ENCODE measurements around the gene RASAL3. TPM values are rescaled to one million over a fixed set of nuclear protein-coding genes. Genes with fewer than 3 reads are reported as not detected.

Gene RASAL3
- total and polyA plus RNA-seq, 2 of the 4 experiments (the other 2 are of a cell fraction) = 0.07 TPM; not detected in 1

DNA sequence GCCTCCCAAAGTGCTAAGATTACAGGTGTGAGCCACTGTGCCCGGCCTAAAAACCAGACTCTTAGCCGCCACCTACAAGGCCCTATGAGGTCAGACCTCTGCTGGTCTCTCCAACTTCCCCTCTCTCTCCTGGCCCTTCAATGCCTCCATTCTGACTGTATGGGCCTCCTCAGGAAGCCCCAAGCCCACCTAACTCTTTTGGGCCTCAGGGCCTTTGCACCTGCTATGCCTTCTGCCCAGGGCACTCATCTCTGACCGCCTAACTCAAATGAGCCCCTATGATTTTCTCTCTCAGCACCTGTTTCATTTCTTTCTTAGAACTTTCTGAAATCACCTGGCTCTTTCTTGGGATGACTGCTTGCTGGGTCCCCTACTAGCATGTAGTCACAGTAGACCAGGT lies 21.0 kb downstream of the RASAL3 start:
- WGBS, 2 experiments (ENCODE audit: extremely low coverage in 2 of 2, insufficient read length in 1 of 2) = no CpG with 5 or more reads among the region's 3 CpGs
- no peak overlapping the region for H2BK5ac ChIP-seq (ENCODE audit: low read depth, low read length, poor library complexity, severe bottlenecking)
- H3K56ac ChIP-seq (ENCODE audit: extremely low read depth, insufficient read depth, low read length) = no peak overlapping the region
- H3K9me1 ChIP-seq (ENCODE audit: insufficient read depth, low read length) = peaks cover 2% of the 10 kb centered on the region
- no peak overlapping the region for H3K4me3 ChIP-seq (ENCODE audit: insufficient read depth, low read depth, low read length)
- H3K4ac ChIP-seq (ENCODE audit: low read depth, low read length) = no peak overlapping the region
- H3K9me3 ChIP-seq (ENCODE audit: control insufficient read depth, insufficient read depth, low read length) = no peaks in the 10 kb centered on the region
- no peak overlapping the region for H4K5ac ChIP-seq (ENCODE audit: low read depth, low read length)
- TF ChIP-seq CHD1 (IDR thresholded peaks at IDR 0.05; ENCODE audit: low read depth, low read length) (no peak), CEBPB (IDR thresholded peaks at IDR 0.05; ENCODE audit: low read depth, low read length) (no peak), RFX5 (IDR thresholded peaks at IDR 0.05; ENCODE audit: low read depth, low read length) (no peak), FOS (IDR thresholded peaks at IDR 0.05; ENCODE audit: low read depth, low read length) (no peak), SMC3 (IDR thresholded peaks at IDR 0.05; ENCODE audit: low read depth, low read length) (no peak), BHLHE40 (IDR thresholded peaks at IDR 0.05; ENCODE audit: low read depth, low read length) (no peak), MXI1 (IDR thresholded peaks at IDR 0.05; ENCODE audit: borderline replicate concordance, low read depth, low read length) (no peak), POLR2A (IDR thresholded peaks at IDR 0.05; ENCODE audit: low read depth, low read length) (no peak), NFE2L2 (IDR thresholded peaks at IDR 0.05; ENCODE audit: low read depth, low read length) (no peak), RAD21 (IDR thresholded peaks at IDR 0.05; ENCODE audit: low read length) (no peak), MAFK (IDR thresholded peaks at IDR 0.05; ENCODE audit: low read depth, low read length) (no peak), RCOR1 (IDR thresholded peaks at IDR 0.05; ENCODE audit: insufficient replicate concordance, low read length) (no peak), MAZ (IDR thresholded peaks at IDR 0.05; ENCODE audit: borderline replicate concordance, low read depth, low read length) (no peak)
- TF ChIP-seq, protein P1, sequence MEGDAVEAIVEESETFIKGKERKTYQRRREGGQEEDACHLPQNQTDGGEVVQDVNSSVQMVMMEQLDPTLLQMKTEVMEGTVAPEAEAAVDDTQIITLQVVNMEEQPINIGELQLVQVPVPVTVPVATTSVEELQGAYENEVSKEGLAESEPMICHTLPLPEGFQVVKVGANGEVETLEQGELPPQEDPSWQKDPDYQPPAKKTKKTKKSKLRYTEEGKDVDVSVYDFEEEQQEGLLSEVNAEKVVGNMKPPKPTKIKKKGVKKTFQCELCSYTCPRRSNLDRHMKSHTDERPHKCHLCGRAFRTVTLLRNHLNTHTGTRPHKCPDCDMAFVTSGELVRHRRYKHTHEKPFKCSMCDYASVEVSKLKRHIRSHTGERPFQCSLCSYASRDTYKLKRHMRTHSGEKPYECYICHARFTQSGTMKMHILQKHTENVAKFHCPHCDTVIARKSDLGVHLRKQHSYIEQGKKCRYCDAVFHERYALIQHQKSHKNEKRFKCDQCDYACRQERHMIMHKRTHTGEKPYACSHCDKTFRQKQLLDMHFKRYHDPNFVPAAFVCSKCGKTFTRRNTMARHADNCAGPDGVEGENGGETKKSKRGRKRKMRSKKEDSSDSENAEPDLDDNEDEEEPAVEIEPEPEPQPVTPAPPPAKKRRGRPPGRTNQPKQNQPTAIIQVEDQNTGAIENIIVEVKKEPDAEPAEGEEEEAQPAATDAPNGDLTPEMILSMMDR (conservative IDR thresholded peaks at IDR 0.05; ENCODE audit: low read depth, low read length) = no peak
- TF ChIP-seq, protein P2, sequence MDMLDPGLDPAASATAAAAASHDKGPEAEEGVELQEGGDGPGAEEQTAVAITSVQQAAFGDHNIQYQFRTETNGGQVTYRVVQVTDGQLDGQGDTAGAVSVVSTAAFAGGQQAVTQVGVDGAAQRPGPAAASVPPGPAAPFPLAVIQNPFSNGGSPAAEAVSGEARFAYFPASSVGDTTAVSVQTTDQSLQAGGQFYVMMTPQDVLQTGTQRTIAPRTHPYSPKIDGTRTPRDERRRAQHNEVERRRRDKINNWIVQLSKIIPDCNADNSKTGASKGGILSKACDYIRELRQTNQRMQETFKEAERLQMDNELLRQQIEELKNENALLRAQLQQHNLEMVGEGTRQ (IDR thresholded peaks at IDR 0.05; ENCODE audit: low read depth, low read length) = no peak
- TF ChIP-seq, protein P3, sequence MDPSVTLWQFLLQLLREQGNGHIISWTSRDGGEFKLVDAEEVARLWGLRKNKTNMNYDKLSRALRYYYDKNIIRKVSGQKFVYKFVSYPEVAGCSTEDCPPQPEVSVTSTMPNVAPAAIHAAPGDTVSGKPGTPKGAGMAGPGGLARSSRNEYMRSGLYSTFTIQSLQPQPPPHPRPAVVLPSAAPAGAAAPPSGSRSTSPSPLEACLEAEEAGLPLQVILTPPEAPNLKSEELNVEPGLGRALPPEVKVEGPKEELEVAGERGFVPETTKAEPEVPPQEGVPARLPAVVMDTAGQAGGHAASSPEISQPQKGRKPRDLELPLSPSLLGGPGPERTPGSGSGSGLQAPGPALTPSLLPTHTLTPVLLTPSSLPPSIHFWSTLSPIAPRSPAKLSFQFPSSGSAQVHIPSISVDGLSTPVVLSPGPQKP (IDR thresholded peaks at IDR 0.05; ENCODE audit: borderline replicate concordance, low read depth, low read length) = no peak
- in situ Hi-C loops (cut with MboI; ENCODE audit: low sequenced_read_pairs) = loop anchor here (25.0 kb wide), 1 partner anchor 881 kb away; the partner anchor contains the start of gene NDUFB7
- dilution Hi-C loops (cut with HindIII; ENCODE audit: low sequenced_read_pairs, unreplicated experiment) = no loop called here
- no peak overlapping the region for H4K91ac ChIP-seq (ENCODE audit: insufficient read depth, low read depth, low read length)
- H3K9ac ChIP-seq (ENCODE audit: low read depth, low read length) = no peak overlapping the region
- no peak for ATAC-seq (ENCODE audit: low read depth)
- H2AK5ac ChIP-seq (ENCODE audit: low read depth, low read length) = no peak overlapping the region
- H3K14ac ChIP-seq (replicated peaks; ENCODE audit: low read depth, low read length) = no peak overlapping the region
- H4K8ac ChIP-seq (ENCODE audit: low read depth in 2 of 2, low read length in 2 of 2) = no peak overlapping the region
- no peaks in the 10 kb centered on the region for H3K27me3 ChIP-seq (ENCODE audit: control insufficient read depth, insufficient read depth, low read length)
- intact Hi-C loops (cut with micrococcal nuclease) = no loop called here
- H2BK15ac ChIP-seq (ENCODE audit: low read depth, low read length) = no peak overlapping the region
- no peak overlapping the region for H2BK20ac ChIP-seq (ENCODE audit: low read depth, low read length)
- H2AK9ac ChIP-seq (replicated peaks; ENCODE audit: low read depth, low read length, poor library complexity) = no peak overlapping the region
- 0 out of 4 replicates have a peak, but pooled peaks cover 0 to under 1% of the 10 kb centered on the region in 2 experiments for H3K79me1 ChIP-seq (ENCODE audit: low read depth in 1 of 2, low read length in 2 of 2)
- H3K23ac ChIP-seq (ENCODE audit: low read depth, low read length) = no peak overlapping the region
- no TSS peak for BruUV-seq (replicated peaks)
- H3K18ac ChIP-seq (ENCODE audit: low read depth, low read length) = no peak overlapping the region
- CTCF ChIA-PET = no interaction called here
- H4K20me1 ChIP-seq (ENCODE audit: insufficient read depth, low read length) = no peaks in the 10 kb centered on the region
- H3K27ac ChIP-seq (ENCODE audit: insufficient read depth, low read length) = no peak overlapping the region
- peaks cover 8% of the 10 kb centered on the region; the same call in 1 of the 2 replicates for H3K36me3 ChIP-seq (ENCODE audit: control insufficient read depth, insufficient read depth, low read length)
- H2AFZ ChIP-seq (replicated peaks; ENCODE audit: low read length, poor library complexity) = no peak overlapping the region
- H2BK120ac ChIP-seq (ENCODE audit: low read depth, low read length) = no peak overlapping the region
- no peak for DNase-seq
- no peak overlapping the region for H3K4me2 ChIP-seq (ENCODE audit: low read depth, low read length)
- H3K4me1 ChIP-seq (ENCODE audit: control insufficient read depth, insufficient read depth, low read length) = no peaks in the 10 kb centered on the region; the same call in 1 of the 2 replicates
- POLR2A ChIA-PET (ENCODE audit: unreplicated experiment) = no interaction called here
